Rectal smooth muscle tissue (tissue), 1 donor: Measurements from ENCODE around the gene FSTL4.

Experiments
- H3K27ac ChIP-seq: one replicate; pipeline ENCODE4 v1.7.0; 2013; ENCODE audit warnings: low read depth, low read length, inconsistent platforms
- H3K27me3 ChIP-seq: one replicate; pipeline ENCODE4 v1.7.0; 2013; ENCODE audit warnings: low read length; ENCODE audit not compliant: control insufficient read depth, insufficient read depth
- H3K36me3 ChIP-seq: one replicate; pipeline ENCODE4 v1.7.0; 2013; ENCODE audit warnings: low read length; ENCODE audit not compliant: control insufficient read depth, insufficient read depth
- H3K4me1 ChIP-seq: one replicate; pipeline ENCODE4 v1.7.0; 2013; ENCODE audit warnings: low read length; ENCODE audit not compliant: control insufficient read depth, insufficient read depth
- H3K4me3 ChIP-seq: one replicate; pipeline ENCODE4 v1.7.0; 2013; ENCODE audit warnings: low read length
- H3K9ac ChIP-seq: one replicate; pipeline ENCODE4 v1.7.0; 2013; ENCODE audit warnings: low read length

FSTL4 gene

GRCh38 chr5:133341296-133341695 is 271.0 kb downstream of the FSTL4 start:
- no peak overlapping the region for H3K4me3 ChIP-seq
- H3K27me3 ChIP-seq = no peaks in the 10 kb centered on the region
- H3K4me1 ChIP-seq = no peaks in the 10 kb centered on the region
- H3K9ac ChIP-seq = no peak overlapping the region
- H3K27ac ChIP-seq = no peak overlapping the region
- no peaks in the 10 kb centered on the region for H3K36me3 ChIP-seq

- no peaks in the 10 kb centered on the region for H3K4me1 ChIP-seq
- no peaks in the 10 kb centered on the region for H3K27me3 ChIP-seq
- H3K4me3 ChIP-seq = no peak overlapping the region
- H3K36me3 ChIP-seq = no peaks in the 10 kb centered on the region
- no peak overlapping the region for H3K27ac ChIP-seq
- no peak overlapping the region for H3K9ac ChIP-seq
These were observed 271.5 kb downstream of the FSTL4 start for GRCh38 chr5:133340822-133341221.

- Histone ChIP-seq H3K4me1 (no peaks in the 10 kb centered on the region), H3K4me3 (no peak overlapping the region), H3K9ac (no peak overlapping the region), H3K36me3 (no peaks in the 10 kb centered on the region), H3K27me3 (no peaks in the 10 kb centered on the region), H3K27ac (no peak overlapping the region)
These were observed 272.2 kb downstream of the FSTL4 start for GRCh38 chr5:133340002-133340755.

- Histone ChIP-seq H3K27me3 (no peaks in the 10 kb centered on the region), H3K4me3 (no peak overlapping the region), H3K4me1 (no peaks in the 10 kb centered on the region), H3K27ac (no peak overlapping the region), H3K9ac (no peak overlapping the region), H3K36me3 (no peaks in the 10 kb centered on the region)
These were observed 273.6 kb downstream of the FSTL4 start for GRCh38 chr5:133338504-133339355.

GRCh38 chr5:133337795-133338445 is 274.4 kb downstream of the FSTL4 start:
- no peak overlapping the region for H3K9ac ChIP-seq
- H3K4me1 ChIP-seq = no peaks in the 10 kb centered on the region
- H3K27ac ChIP-seq = no peak overlapping the region
- H3K4me3 ChIP-seq = no peak overlapping the region
- no peaks in the 10 kb centered on the region for H3K36me3 ChIP-seq
- no peaks in the 10 kb centered on the region for H3K27me3 ChIP-seq

GRCh38 chr5:133336969-133337410 is 275.4 kb downstream of the FSTL4 start:
- Histone ChIP-seq H3K27me3 (no peaks in the 10 kb centered on the region), H3K27ac (no peak overlapping the region), H3K4me3 (no peak overlapping the region), H3K4me1 (no peaks in the 10 kb centered on the region), H3K36me3 (no peaks in the 10 kb centered on the region), H3K9ac (no peak overlapping the region)

GRCh38 chr5:133336121-133336968 is 276.0 kb downstream of the FSTL4 start:
- Histone ChIP-seq H3K27me3 (no peaks in the 10 kb centered on the region), H3K4me3 (no peak overlapping the region), H3K9ac (no peak overlapping the region), H3K36me3 (no peaks in the 10 kb centered on the region), H3K4me1 (no peaks in the 10 kb centered on the region), H3K27ac (no peak overlapping the region)

- H3K36me3 ChIP-seq = no peaks in the 10 kb centered on the region
- no peaks in the 10 kb centered on the region for H3K27me3 ChIP-seq
- H3K9ac ChIP-seq = no peak overlapping the region
- H3K4me3 ChIP-seq = no peak overlapping the region
- no peak overlapping the region for H3K27ac ChIP-seq
- H3K4me1 ChIP-seq = no peaks in the 10 kb centered on the region
These were observed 277.3 kb downstream of the FSTL4 start for GRCh38 chr5:133334796-133335639.

GRCh38 chr5:133333326-133334150 is 278.8 kb downstream of the FSTL4 start:
- H3K27ac ChIP-seq = no peak overlapping the region
- H3K4me1 ChIP-seq = no peaks in the 10 kb centered on the region
- H3K36me3 ChIP-seq = no peaks in the 10 kb centered on the region
- H3K27me3 ChIP-seq = no peaks in the 10 kb centered on the region
- H3K9ac ChIP-seq = no peak overlapping the region
- H3K4me3 ChIP-seq = no peak overlapping the region

- Histone ChIP-seq H3K36me3 (no peaks in the 10 kb centered on the region), H3K4me3 (no peak overlapping the region), H3K27me3 (no peaks in the 10 kb centered on the region), H3K9ac (no peak overlapping the region), H3K4me1 (no peaks in the 10 kb centered on the region), H3K27ac (no peak overlapping the region)
These were observed 279.8 kb downstream of the FSTL4 start for GRCh38 chr5:133332439-133333024.
